GM12878 (cell line): Measurements from ENCODE around the gene TAC3. TPM values are rescaled to one million over a fixed set of nuclear protein-coding genes. Genes with fewer than 3 reads are reported as not detected.
A peak's percentile ranks its signal among the peaks of the same experiment; 100 is the strongest.

ENCODE experiments used
- ATAC-seq: fragments of 200-7000 bp; cut with Tn5 transposase; 3 replicates; pipeline ENCODE4 v1.9.1; 2020; ENCODE audit warnings: mild to moderate bottlenecking, moderate library complexity
- BruUV-seq: library from RNA; stranded (reverse); fragments of 400-500 nt; replicated peaks from 2 replicates; lab custom pipeline; 2021; lab: Mats Ljungman, UMichigan
- CTCF ChIA-PET: fragments of 300-600 bp; sonication (Branson Sonifier 250); formaldehyde crosslinking; extraction: SDS; loops from one replicate; lab custom pipeline; 2021; ENCODE audit warnings: inconsistent platforms; lab: Yijun Ruan, JAX
- POLR2A ChIA-PET: fragments of 350-600 bp; formaldehyde crosslinking; extraction: SDS; loops from one replicate; lab custom pipeline; 2021; ENCODE audit warnings: inconsistent platforms; lab: Charles Lee
- RAD21 ChIA-PET: fragments of 300-600 bp; sonication (Branson Sonifier 250); formaldehyde crosslinking; loops from one replicate; lab custom pipeline; 2023; ENCODE audit warnings: antibody characterized with exemption; ENCODE audit not compliant: unreplicated experiment; lab: Charles Lee
- SMC1A ChIA-PET: fragments of 300-600 bp; sonication (Branson Sonifier 250); formaldehyde crosslinking; loops from one replicate; lab custom pipeline; 2023; ENCODE audit not compliant: unreplicated experiment, uncharacterized antibody; lab: Charles Lee
- DNase-seq: peaks from one replicate; pipeline ENCODE4 v3.0.0-alpha.2; 2011; ENCODE audit warnings: low read depth, low spot score
- FAIRE-seq: peaks from 3 replicates; lab custom pipeline; 2011; peaks lifted over from hg19 to GRCh38; lab: Jason Lieb, UNC
- H2AFZ ChIP-seq: 2 replicates; pipeline ENCODE4 v1.6.0; 2011; ENCODE audit warnings: low read depth, low read length, control low read depth; ENCODE audit not compliant: control insufficient read depth
- H3K27ac ChIP-seq: 2 replicates; pipeline ENCODE4 v1.5.1; 2011; ENCODE audit warnings: control low read depth; ENCODE audit not compliant: control insufficient read depth, insufficient read depth
- H3K27me3 ChIP-seq, 2 experiments: replicated peaks in 1 of 2; 2 replicates each; pipeline versions ENCODE4 v1.6.0 to v1.6.1; 2011; ENCODE audit warnings: low read length in 1 of 2; ENCODE audit not compliant: control insufficient read depth in 2 of 2, insufficient read depth in 2 of 2
- H3K36me3 ChIP-seq, 2 experiments: 2 replicates each; pipeline ENCODE4 v1.5.1; 2011; ENCODE audit warnings: low read length in 1 of 2; ENCODE audit not compliant: control insufficient read depth in 2 of 2, insufficient read depth in 2 of 2
- H3K4me1 ChIP-seq: 2 replicates; pipeline ENCODE4 v1.6.1; 2011; ENCODE audit warnings: mild to moderate bottlenecking, low read length, moderate library complexity, mixed read lengths; ENCODE audit not compliant: control insufficient read depth, insufficient read depth
- H3K4me2 ChIP-seq: 2 replicates; pipeline ENCODE4 v1.6.0; 2011; ENCODE audit warnings: control low read depth; ENCODE audit not compliant: control insufficient read depth, insufficient read depth
- H3K4me3 ChIP-seq: fragments of 200-600 bp; sonication (generic); 2 replicates; pipeline ENCODE4 v1.5.1; 2016
- H3K79me2 ChIP-seq: 2 replicates; pipeline ENCODE4 v1.6.0; 2011; ENCODE audit warnings: low read length; ENCODE audit not compliant: control insufficient read depth, insufficient read depth
- H3K9ac ChIP-seq: 2 replicates; pipeline ENCODE4 v1.8.0; 2011; ENCODE audit warnings: low read length, control low read depth, mixed read lengths; ENCODE audit not compliant: control insufficient read depth, insufficient read depth
- H3K9me3 ChIP-seq: replicated peaks from 3 replicates; pipeline ENCODE4 v1.5.1; 2011; ENCODE audit warnings: mild to moderate bottlenecking, low read length; ENCODE audit not compliant: control insufficient read depth, insufficient read depth
- H4K20me1 ChIP-seq: 2 replicates; pipeline ENCODE4 v1.6.0; 2011; ENCODE audit not compliant: control insufficient read depth, insufficient read depth
- CTCF ChIP-seq, 3 experiments: IDR thresholded peaks in 2 of 3; conservative IDR thresholded peaks in 1 of 3; 2 replicates each; pipeline ENCODE4 v1.5.1; 2011; ENCODE audit warnings: low read depth in 3 of 3, low read length in 3 of 3, mild to moderate bottlenecking in 3 of 3, control low read depth in 2 of 3, moderate library complexity in 2 of 3, inconsistent platforms in 1 of 3, mixed read lengths in 1 of 3; ENCODE audit not compliant: control insufficient read depth in 2 of 3, insufficient read depth in 1 of 3; ENCODE audit errors: extremely low read depth in 1 of 3
- EGR1 ChIP-seq, 2 experiments: IDR thresholded peaks; 1 replicate in 1 of 2; 2 replicates in 1 of 2; pipeline ENCODE4 v1.6.1; 2011 to 2012; ENCODE audit warnings: low read depth in 2 of 2, low read length in 2 of 2, borderline replicate concordance in 1 of 2, mild to moderate bottlenecking in 1 of 2, moderate library complexity in 1 of 2
- EP300 ChIP-seq, 2 experiments: fragments of 150-350 bp in 1 of 2; IDR thresholded peaks; 2 replicates each; pipeline ENCODE4 v1.6.1; 2011 to 2012; ENCODE audit warnings: low read depth in 2 of 2, low read length in 2 of 2, borderline replicate concordance in 1 of 2, improper control_type of control experiment in 1 of 2, inconsistent platforms in 1 of 2; ENCODE audit not compliant: control insufficient read depth in 1 of 2
- ETV6 ChIP-seq, 2 experiments: fragments of 450-650 bp in 1 of 2; IDR thresholded peaks in 1 of 2; conservative IDR thresholded peaks in 1 of 2; 2 replicates each; pipeline ENCODE4 v1.6.1; 2014; ENCODE audit warnings: antibody characterized with exemption in 1 of 2, borderline replicate concordance in 1 of 2, low read depth in 1 of 2, mild to moderate bottlenecking in 1 of 2, moderate library complexity in 1 of 2
- FOXM1 ChIP-seq: IDR thresholded peaks from 2 replicates; pipeline ENCODE4 v1.6.1; 2012; ENCODE audit warnings: low read depth, mild to moderate bottlenecking, inconsistent platforms, low read length, moderate library complexity
- HDAC6 ChIP-seq: fragments of 200-600 bp; sonication (generic); IDR thresholded peaks from one replicate; pipeline ENCODE4 v1.8.0; 2017; ENCODE audit warnings: antibody characterized with exemption; ENCODE audit not compliant: unreplicated experiment
- IKZF1 ChIP-seq: fragments of 450-650 bp; conservative IDR thresholded peaks from 2 replicates; pipeline ENCODE4 v1.6.1; 2017; ENCODE audit warnings: antibody characterized with exemption, mild to moderate bottlenecking
- IKZF2 ChIP-seq, 2 experiments: fragments of 450-650 bp; IDR thresholded peaks; 2 replicates each; pipeline ENCODE4 v1.6.1; 2017; ENCODE audit warnings: mild to moderate bottlenecking in 2 of 2, moderate library complexity in 2 of 2
- KLF5 ChIP-seq: fragments of 450-650 bp; IDR thresholded peaks from 2 replicates; pipeline ENCODE4 v1.6.1; 2014; ENCODE audit warnings: mild to moderate bottlenecking; ENCODE audit not compliant: partially characterized antibody
- LARP7 ChIP-seq: fragments of 450-650 bp; IDR thresholded peaks from 2 replicates; pipeline ENCODE4 v1.6.1; 2017; ENCODE audit warnings: mild to moderate bottlenecking
- MTA2 ChIP-seq: fragments of 450-650 bp; IDR thresholded peaks from 2 replicates; pipeline ENCODE4 v1.6.1; 2016; ENCODE audit warnings: low read depth, mild to moderate bottlenecking, moderate library complexity
- NFIC ChIP-seq: IDR thresholded peaks from 2 replicates; pipeline ENCODE4 v1.6.1; 2012; ENCODE audit warnings: low read depth, mild to moderate bottlenecking, inconsistent platforms, low read length, moderate library complexity
- NFYA ChIP-seq: IDR thresholded peaks from 2 replicates; pipeline ENCODE4 v1.6.1; 2011; ENCODE audit warnings: low read depth, mild to moderate bottlenecking, low read length, improper control_type of control experiment, borderline replicate concordance
- TARDBP ChIP-seq: IDR thresholded peaks from 2 replicates; pipeline ENCODE4 v1.6.1; 2016; ENCODE audit warnings: borderline replicate concordance
- TBL1XR1 ChIP-seq: IDR thresholded peaks from 2 replicates; pipeline ENCODE4 v1.6.1; 2012; ENCODE audit warnings: low read depth, low read length, improper control_type of control experiment
- ZNF274 ChIP-seq: IDR thresholded peaks from one replicate; pipeline ENCODE4 v1.8.0; 2011; ENCODE audit not compliant: insufficient read length, insufficient read depth
- ZSCAN29 ChIP-seq: fragments of 450-650 bp; IDR thresholded peaks from 2 replicates; pipeline ENCODE4 v1.6.1; 2017; ENCODE audit warnings: mild to moderate bottlenecking, moderate library complexity
- WGBS: methylation state at CpG from one replicate; pipeline ENCODE4 v1.1.6; 2016; ENCODE audit warnings: low lambda C conversion rate; ENCODE audit not compliant: insufficient replicate concordance, insufficient coverage; ENCODE audit errors: missing lambda C conversion rate; 5-methylcytosine and 5-hydroxymethylcytosine counted together
- in situ Hi-C: fragments of 300-500 bp; cut with MboI; formaldehyde crosslinking; loops from 9 replicates; pipeline ENCODE4 v1.14.3; 2018; ENCODE audit warnings: mixed read lengths
- intact Hi-C: fragments of 100-400 bp; cut with micrococcal nuclease; formaldehyde crosslinking; loops from one replicate; pipeline ENCODE4 v1.14.2; 2022; ENCODE audit not compliant: unreplicated experiment
- polyA plus RNA-seq, 11 experiments: library from polyadenylated mRNA; depleted of rRNA in 4 of 11; unstranded in 6 of 11; stranded (reverse) in 5 of 11; fragments of >200 nt; fragmentation: Nextera tagmentation in 4 of 11; fragmentation: Illumina TruSeq in 1 of 11; extraction: Ambion mirVana in 4 of 11; extraction: Trizol in 1 of 11; gene quantifications; 1 replicate in 1 of 11; 2 replicates in 10 of 11; pipeline versions ENCODE4 v1.2.1 to v1.2.3, GENCODE V29; 2011 to 2016; ENCODE audit warnings: inconsistent platforms in 2 of 11, missing spikeins in 2 of 11, low read depth in 1 of 11
- total RNA-seq, 4 experiments: library from RNA; depleted of rRNA in 3 of 4; stranded (reverse); fragments of >200 nt in 3 of 4; fragmentation: Illumina TruSeq in 1 of 4; extraction: Trizol in 1 of 4; gene quantifications; 2 replicates each; pipeline versions ENCODE4 v1.2.1 to v1.2.3, GENCODE V29; 2013 to 2021
- TF ChIP-seq, protein P1 (sequence below): fragments of 150-350 bp; IDR thresholded peaks from 2 replicates; pipeline ENCODE4 v1.6.1; 2016; ENCODE audit warnings: low read depth, low read length

Gene TAC3
- total and polyA plus RNA-seq, 10 of the 15 experiments (the other 5 are each of a cell fraction or from before 2014, with no cell fraction given) = 0.11 to 0.18 (median 0.13) TPM; not detected in 7

- TF ChIP-seq MTA2 = no peak
Measured at GRCh38 chr12:57033431-57033830, 17.1 kb upstream of the TAC3 start (continued).

DNA sequence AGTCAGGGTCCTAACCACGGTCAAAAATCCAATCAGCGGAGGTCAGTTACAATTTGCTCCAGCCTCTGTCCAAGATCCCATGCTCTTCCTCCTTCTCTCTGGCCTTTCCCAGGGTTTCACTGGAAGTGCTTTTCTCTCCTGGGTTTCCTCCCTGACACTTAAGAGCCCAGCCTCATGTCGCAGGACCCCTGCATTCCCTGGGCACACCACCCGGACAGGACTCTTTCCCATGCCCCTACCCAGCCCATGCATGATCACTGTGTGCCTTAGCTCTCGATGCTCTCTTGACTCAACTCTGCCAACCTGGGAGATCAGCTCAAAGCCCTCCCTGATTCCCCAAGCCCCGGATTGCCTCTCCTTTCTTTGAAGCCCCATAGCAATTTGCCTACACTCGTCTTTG, 15.5 kb upstream of the TAC3 start:
- WGBS = 63% methylated on average over 7 of the region's 7 CpGs
- ChIA-PET POLR2A (interaction anchor here (1.2 to 1.3 kb wide), 2 partner anchors 29 to 80 kb away, joined by 3 to 5 read pairs; no protein-coding TSS in a partner anchor), SMC1A (interaction anchor here (0.9 to 4.1 kb wide), 12 partner anchors 10 to 196 kb away, joined by 3 to 27 read pairs (median 4); partner anchors contain the start of gene STAT6), RAD21 (interaction anchor here (0.8 to 5.9 kb wide), 10 partner anchors 9 to 80 kb away, joined by 3 to 30 read pairs (median 5); partner anchors contain the start of gene STAT6), CTCF (interaction anchor here (0.6 to 5.5 kb wide), 24 partner anchors 9 to 274 kb away, joined by 3 to 64 read pairs (median 5); partner anchors contain the start of genes STAT6 and ZBTB39)
- Histone ChIP-seq H3K9ac (peak overlapping the region; percentile 12; the same call in 1 of the 2 replicates), H3K9me3 (no peaks in the 10 kb centered on the region), H3K36me3 (no peaks in the 10 kb centered on the region), H3K79me2 (no peaks in the 10 kb centered on the region), H3K27ac (peak overlapping the region; percentile 25; the same call in 1 of the 2 replicates), H2AFZ (peak overlapping the region; percentile 93), H3K4me3 (no peak overlapping the region), H3K4me1 (peaks cover 11% of the 10 kb centered on the region), H4K20me1 (no peaks in the 10 kb centered on the region), H3K27me3 (no peaks in the 10 kb centered on the region; a peak in 1 of 4 replicates), H3K4me2 (peak overlapping the region; percentile 87)
- no TSS peak for BruUV-seq
- in situ Hi-C loops (no loop called here), intact Hi-C loops (no loop called here)
- FAIRE-seq (no peak), ATAC-seq (no peak), DNase-seq (no peak)
- TF ChIP-seq EP300 (IDR thresholded peaks at IDR 0.05; ENCODE audit: borderline replicate concordance in 1 of 2, control insufficient read depth in 1 of 2, low read depth in 2 of 2, low read length in 2 of 2) (no peak), IKZF1 (no peak), ZSCAN29 (no peak), ZNF274 (no peak), EGR1 (IDR thresholded peaks at IDR 0.05; ENCODE audit: borderline replicate concordance in 1 of 2, low read depth in 2 of 2, low read length in 2 of 2) (no peak), LARP7 (no peak), CTCF (IDR thresholded peaks at IDR 0.05 in 2 of 3, conservative IDR thresholded peaks at IDR 0.05 in 1 of 3; ENCODE audit: control insufficient read depth in 2 of 3, extremely low read depth in 1 of 3, insufficient read depth in 1 of 3, low read depth in 3 of 3, low read length in 3 of 3) (no peak), NFYA (no peak), NFIC (no peak), ETV6 (conservative IDR thresholded peaks at IDR 0.05 in 1 of 2, IDR thresholded peaks at IDR 0.05 in 1 of 2; ENCODE audit: borderline replicate concordance in 1 of 2, low read depth in 1 of 2) (no peak), FOXM1 (no peak), IKZF2 (IDR thresholded peaks at IDR 0.05) (no peak), TBL1XR1 (no peak), HDAC6 (no peak), TARDBP (no peak), KLF5 (no peak)
- TF ChIP-seq, protein P1, sequence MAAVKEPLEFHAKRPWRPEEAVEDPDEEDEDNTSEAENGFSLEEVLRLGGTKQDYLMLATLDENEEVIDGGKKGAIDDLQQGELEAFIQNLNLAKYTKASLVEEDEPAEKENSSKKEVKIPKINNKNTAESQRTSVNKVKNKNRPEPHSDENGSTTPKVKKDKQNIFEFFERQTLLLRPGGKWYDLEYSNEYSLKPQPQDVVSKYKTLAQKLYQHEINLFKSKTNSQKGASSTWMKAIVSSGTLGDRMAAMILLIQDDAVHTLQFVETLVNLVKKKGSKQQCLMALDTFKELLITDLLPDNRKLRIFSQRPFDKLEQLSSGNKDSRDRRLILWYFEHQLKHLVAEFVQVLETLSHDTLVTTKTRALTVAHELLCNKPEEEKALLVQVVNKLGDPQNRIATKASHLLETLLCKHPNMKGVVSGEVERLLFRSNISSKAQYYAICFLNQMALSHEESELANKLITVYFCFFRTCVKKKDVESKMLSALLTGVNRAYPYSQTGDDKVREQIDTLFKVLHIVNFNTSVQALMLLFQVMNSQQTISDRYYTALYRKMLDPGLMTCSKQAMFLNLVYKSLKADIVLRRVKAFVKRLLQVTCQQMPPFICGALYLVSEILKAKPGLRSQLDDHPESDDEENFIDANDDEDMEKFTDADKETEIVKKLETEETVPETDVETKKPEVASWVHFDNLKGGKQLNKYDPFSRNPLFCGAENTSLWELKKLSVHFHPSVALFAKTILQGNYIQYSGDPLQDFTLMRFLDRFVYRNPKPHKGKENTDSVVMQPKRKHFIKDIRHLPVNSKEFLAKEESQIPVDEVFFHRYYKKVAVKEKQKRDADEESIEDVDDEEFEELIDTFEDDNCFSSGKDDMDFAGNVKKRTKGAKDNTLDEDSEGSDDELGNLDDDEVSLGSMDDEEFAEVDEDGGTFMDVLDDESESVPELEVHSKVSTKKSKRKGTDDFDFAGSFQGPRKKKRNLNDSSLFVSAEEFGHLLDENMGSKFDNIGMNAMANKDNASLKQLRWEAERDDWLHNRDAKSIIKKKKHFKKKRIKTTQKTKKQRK = no peak
